Liver (tissue), 3 donors: ENCODE results near the gene YPEL3.

Source experiments
- ATF3 ChIP-seq: IDR thresholded peaks from 2 replicates; pipeline ENCODE4 v1.6.1; 2016; ENCODE audit warnings: antibody characterized with exemption
- CTCF ChIP-seq: fragments of 150-350 bp; IDR thresholded peaks from 2 replicates; pipeline ENCODE4 v1.5.1; 2017; ENCODE audit warnings: improper control_type of control experiment, low read depth, low read length; ENCODE audit not compliant: missing input control
- EGR1 ChIP-seq, 2 donors: IDR thresholded peaks; 2 replicates each; pipeline ENCODE4 v1.6.1; 2016 to 2018; ENCODE audit warnings: antibody characterized with exemption in 2 of 2, low read depth in 2 of 2
- FOXA1 ChIP-seq: IDR thresholded peaks from 2 replicates; pipeline ENCODE4 v1.6.1; 2016; ENCODE audit warnings: antibody characterized with exemption
- GABPA ChIP-seq, 2 donors: IDR thresholded peaks in 1 of 2; conservative IDR thresholded peaks in 1 of 2; 2 replicates each; pipeline ENCODE4 v1.6.1; 2016; ENCODE audit warnings: antibody characterized with exemption in 2 of 2, mild to moderate bottlenecking in 1 of 2, moderate library complexity in 1 of 2
- HNF4A ChIP-seq, 2 donors: conservative IDR thresholded peaks; 2 replicates each; pipeline ENCODE4 v1.6.1; 2016; ENCODE audit warnings: antibody characterized with exemption in 2 of 2, mild to moderate bottlenecking in 2 of 2
- JUND ChIP-seq, 2 donors: IDR thresholded peaks; 2 replicates each; pipeline ENCODE4 v1.6.1; 2016; ENCODE audit warnings: antibody characterized with exemption in 2 of 2
- MAX ChIP-seq: IDR thresholded peaks from 2 replicates; pipeline ENCODE4 v1.6.1; 2016; ENCODE audit warnings: antibody characterized with exemption
- NR2F2 ChIP-seq: IDR thresholded peaks from 2 replicates; pipeline ENCODE4 v1.6.1; 2016; ENCODE audit warnings: antibody characterized with exemption
- RAD21 ChIP-seq, 2 donors: IDR thresholded peaks; 2 replicates each; pipeline ENCODE4 v1.6.1; 2016; ENCODE audit warnings: antibody characterized with exemption in 2 of 2, mild to moderate bottlenecking in 2 of 2
- REST ChIP-seq: IDR thresholded peaks from 2 replicates; pipeline ENCODE4 v1.6.1; 2016; ENCODE audit warnings: antibody characterized with exemption, mild to moderate bottlenecking
- SP1 ChIP-seq: IDR thresholded peaks from 2 replicates; pipeline ENCODE4 v1.6.1; 2018; ENCODE audit warnings: antibody characterized with exemption, mild to moderate bottlenecking
- TAF1 ChIP-seq: conservative IDR thresholded peaks from 2 replicates; pipeline ENCODE4 v1.6.1; 2016; ENCODE audit warnings: antibody characterized with exemption, mild to moderate bottlenecking
- YY1 ChIP-seq: IDR thresholded peaks from 2 replicates; pipeline ENCODE4 v1.6.1; 2016; ENCODE audit warnings: antibody characterized with exemption, mild to moderate bottlenecking
- donor health status: healthy.
- donor health status: healthy.

GRCh38 chr16:30088237-30088831 is 7.7 kb downstream of the YPEL3 start:
- no peak for TF ChIP-seq CTCF
- no peak for TF ChIP-seq YY1
- TF ChIP-seq TAF1, result no peak
- no peak for TF ChIP-seq HNF4A (conservative IDR thresholded peaks at IDR 0.05)
- TF ChIP-seq REST, result no peak
- no peak for TF ChIP-seq SP1
- TF ChIP-seq RAD21 (IDR thresholded peaks at IDR 0.05), result no peak
- TF ChIP-seq EGR1 (IDR thresholded peaks at IDR 0.05; ENCODE audit: low read depth in 2 of 2), result no peak
- no peak for TF ChIP-seq MAX
- no peak for TF ChIP-seq JUND (IDR thresholded peaks at IDR 0.05)
- no peak for TF ChIP-seq NR2F2
- no peak for TF ChIP-seq FOXA1
- no peak for TF ChIP-seq GABPA (IDR thresholded peaks at IDR 0.05 in 1 of 2, conservative IDR thresholded peaks at IDR 0.05 in 1 of 2)
- no peak for TF ChIP-seq ATF3
